IMR-90 (cell line): Measurements from ENCODE around the gene JAKMIP3. TPM values are rescaled to one million over a fixed set of nuclear protein-coding genes. Genes with fewer than 3 reads are reported as not detected.

Experiments
- ATAC-seq: fragments of 200-7000 bp; cut with Tn5 transposase; 2 replicates; pipeline ENCODE4 v1.9.1; 2020; ENCODE audit warnings: low read depth, mild to moderate bottlenecking, moderate library complexity
- BruUV-seq: library from RNA; stranded (reverse); fragments of 400-500 nt; replicated peaks from 2 replicates; lab custom pipeline; 2021; lab: Mats Ljungman, UMichigan
- CTCF ChIA-PET: fragments of 300-600 bp; formaldehyde crosslinking; extraction: SDS; loops from one replicate; lab custom pipeline; 2021; ENCODE audit warnings: antibody characterized with exemption; lab: Yijun Ruan, JAX
- POLR2A ChIA-PET: fragments of 300-600 bp; sonication (Branson Sonifier 250); formaldehyde crosslinking; loops from one replicate; lab custom pipeline; 2022; ENCODE audit warnings: antibody characterized with exemption; ENCODE audit not compliant: unreplicated experiment; lab: Charles Lee
- DNase-seq: peaks from one replicate; pipeline ENCODE4 v3.0.0; 2013
- H2AFZ ChIP-seq: replicated peaks from 2 replicates; pipeline ENCODE3; 2013; ENCODE audit warnings: low read length, mild to moderate bottlenecking; ENCODE audit not compliant: poor library complexity
- H2AK5ac ChIP-seq: 2 replicates; pipeline ENCODE4 v1.6.1; 2013; ENCODE audit warnings: low read depth, low read length, inconsistent platforms
- H2AK9ac ChIP-seq: replicated peaks from 2 replicates; pipeline ENCODE3; 2013; ENCODE audit warnings: mild to moderate bottlenecking, low read depth, low read length, moderate library complexity; ENCODE audit not compliant: poor library complexity
- H2BK120ac ChIP-seq: 2 replicates; pipeline ENCODE4 v1.6.1; 2013; ENCODE audit warnings: low read depth, low read length, inconsistent platforms
- H2BK15ac ChIP-seq: 3 replicates; pipeline ENCODE4 v1.6.1; 2013; ENCODE audit warnings: low read depth, low read length, inconsistent platforms
- H2BK20ac ChIP-seq: 2 replicates; pipeline ENCODE4 v1.6.1; 2013; ENCODE audit warnings: low read depth, mild to moderate bottlenecking, inconsistent platforms, low read length, moderate library complexity
- H2BK5ac ChIP-seq: 2 replicates; pipeline ENCODE4 v1.6.1; 2013; ENCODE audit warnings: mild to moderate bottlenecking, low read depth, low read length, inconsistent platforms; ENCODE audit not compliant: poor library complexity, severe bottlenecking
- H3K14ac ChIP-seq: replicated peaks from 2 replicates; pipeline ENCODE4 v1.6.1; 2013; ENCODE audit warnings: low read depth, low read length, inconsistent platforms
- H3K18ac ChIP-seq: 2 replicates; pipeline ENCODE4 v1.6.1; 2013; ENCODE audit warnings: low read depth, low read length, control low read depth
- H3K23ac ChIP-seq: 2 replicates; pipeline ENCODE4 v1.6.1; 2013; ENCODE audit warnings: low read depth, low read length, inconsistent platforms
- H3K27ac ChIP-seq: 2 replicates; pipeline ENCODE4 v1.5.1; 2013; ENCODE audit warnings: mild to moderate bottlenecking, control low read depth, low read length; ENCODE audit not compliant: insufficient read depth
- H3K27me3 ChIP-seq: 2 replicates; pipeline ENCODE4 v1.6.1; 2013; ENCODE audit warnings: low read length; ENCODE audit not compliant: control insufficient read depth, insufficient read depth
- H3K36me3 ChIP-seq: 2 replicates; pipeline ENCODE4 v1.6.1; 2013; ENCODE audit warnings: low read length, mixed read lengths; ENCODE audit not compliant: control insufficient read depth, insufficient read depth
- H3K4ac ChIP-seq: 2 replicates; pipeline ENCODE4 v1.6.1; 2013; ENCODE audit warnings: low read depth, low read length, inconsistent platforms
- H3K4me1 ChIP-seq: 2 replicates; pipeline ENCODE4 v1.6.1; 2013; ENCODE audit warnings: low read length, mixed read lengths; ENCODE audit not compliant: control insufficient read depth, insufficient read depth
- H3K4me2 ChIP-seq: 2 replicates; pipeline ENCODE4 v1.6.1; 2013; ENCODE audit warnings: low read depth, mild to moderate bottlenecking, control low read depth, low read length, moderate library complexity
- H3K4me3 ChIP-seq: 2 replicates; pipeline ENCODE4 v1.5.1; 2013; ENCODE audit warnings: low read depth, mild to moderate bottlenecking, control low read depth, low read length, moderate library complexity; ENCODE audit not compliant: insufficient read depth
- H3K56ac ChIP-seq: 2 replicates; pipeline ENCODE4 v1.6.1; 2013; ENCODE audit warnings: low read length, inconsistent platforms; ENCODE audit not compliant: insufficient read depth; ENCODE audit errors: extremely low read depth
- H3K79me1 ChIP-seq, 2 experiments: 2 replicates each; pipeline ENCODE4 v1.6.1; 2013; ENCODE audit warnings: low read length in 2 of 2, inconsistent platforms in 1 of 2, low read depth in 1 of 2
- H3K9ac ChIP-seq: 2 replicates; pipeline ENCODE4 v1.6.1; 2013; ENCODE audit warnings: low read depth, low read length, control low read depth
- H3K9me1 ChIP-seq: 2 replicates; pipeline ENCODE4 v1.6.1; 2013; ENCODE audit warnings: low read length, inconsistent platforms; ENCODE audit not compliant: insufficient read depth
- H3K9me3 ChIP-seq: 2 replicates; pipeline ENCODE4 v1.6.1; 2013; ENCODE audit warnings: low read length; ENCODE audit not compliant: control insufficient read depth, insufficient read depth
- H4K20me1 ChIP-seq: 2 replicates; pipeline ENCODE4 v1.6.1; 2013; ENCODE audit warnings: low read length, inconsistent platforms; ENCODE audit not compliant: insufficient read depth
- H4K5ac ChIP-seq: 2 replicates; pipeline ENCODE4 v1.6.1; 2013; ENCODE audit warnings: mild to moderate bottlenecking, low read depth, low read length, control low read depth
- H4K8ac ChIP-seq, 2 experiments: 2 replicates each; pipeline ENCODE4 v1.6.1; 2013; ENCODE audit warnings: low read depth in 2 of 2, low read length in 2 of 2, control low read depth in 1 of 2, inconsistent platforms in 1 of 2
- H4K91ac ChIP-seq: 2 replicates; pipeline ENCODE4 v1.6.1; 2013; ENCODE audit warnings: low read depth, low read length, inconsistent platforms; ENCODE audit not compliant: insufficient read depth
- BHLHE40 ChIP-seq: fragments of 150-350 bp; IDR thresholded peaks from 2 replicates; pipeline ENCODE4 v1.6.1; 2016; ENCODE audit warnings: mild to moderate bottlenecking, low read depth, low read length
- CEBPB ChIP-seq: IDR thresholded peaks from 2 replicates; pipeline ENCODE4 v1.6.1; 2012; ENCODE audit warnings: low read depth, low read length, improper control_type of control experiment
- CHD1 ChIP-seq: IDR thresholded peaks from 2 replicates; pipeline ENCODE4 v1.6.1; 2012; ENCODE audit warnings: low read depth, low read length, improper control_type of control experiment
- FOS ChIP-seq: fragments of 150-350 bp; IDR thresholded peaks from 2 replicates; pipeline ENCODE4 v1.6.1; 2016; ENCODE audit warnings: low read depth, low read length
- RAD21 ChIP-seq: IDR thresholded peaks from 2 replicates; pipeline ENCODE4 v1.6.1; 2012; ENCODE audit warnings: low read length, improper control_type of control experiment
- RFX5 ChIP-seq: IDR thresholded peaks from 2 replicates; pipeline ENCODE4 v1.8.0; 2012; ENCODE audit warnings: low read depth, mild to moderate bottlenecking, low read length, moderate library complexity
- SMC3 ChIP-seq: fragments of 150-350 bp; IDR thresholded peaks from 2 replicates; pipeline ENCODE4 v1.6.1; 2016; ENCODE audit warnings: low read depth, mild to moderate bottlenecking, antibody characterized with exemption, low read length, moderate library complexity
- WGBS, 2 experiments: methylation state at CpG; one replicate each; pipeline versions ENCODE4 v1.1.5 to v1.1.7; 2013; ENCODE audit warnings: missing lambda C conversion rate in 2 of 2; ENCODE audit not compliant: insufficient read length in 1 of 2; ENCODE audit errors: extremely low coverage in 2 of 2; 5-methylcytosine and 5-hydroxymethylcytosine counted together
- dilution Hi-C: fragments of 300-500 bp; cut with HindIII; formaldehyde crosslinking; loops from one replicate; pipeline ENCODE4 v1.14.3; 2018; ENCODE audit warnings: low sequenced_read_pairs; ENCODE audit not compliant: unreplicated experiment
- in situ Hi-C: fragments of 300-500 bp; cut with MboI; formaldehyde crosslinking; loops from 3 replicates; pipeline ENCODE4 v1.14.3; 2019; ENCODE audit warnings: low sequenced_read_pairs, inconsistent platforms, mixed read lengths
- intact Hi-C: fragments of 100-400 bp; cut with micrococcal nuclease; formaldehyde crosslinking; loops from 2 replicates; pipeline ENCODE4 v1.10.0; 2022
- polyA plus RNA-seq, 3 experiments: library from polyadenylated mRNA; depleted of rRNA; stranded (reverse); fragments of >200 nt; gene quantifications; 2 replicates each; pipeline ENCODE4 v1.2.3, GENCODE V29; 2012; ENCODE audit warnings: low replicate concordance in 1 of 3
- total RNA-seq: library from RNA; depleted of rRNA; stranded (reverse); fragments of >200 nt; gene quantifications from 2 replicates; pipeline ENCODE4 v1.2.3, GENCODE V29; 2012
- TF ChIP-seq, protein P1 (sequence below): fragments of 150-350 bp; IDR thresholded peaks from 2 replicates; pipeline ENCODE4 v1.6.1; 2016; ENCODE audit warnings: low read depth, mild to moderate bottlenecking, low read length, moderate library complexity, borderline replicate concordance
- TF ChIP-seq, protein P2 (sequence below): conservative IDR thresholded peaks from 2 replicates; pipeline ENCODE4 v1.5.1; 2012; ENCODE audit warnings: mild to moderate bottlenecking, low read depth, low read length, improper control_type of control experiment

The JAKMIP3 gene
- total and polyA plus RNA-seq, 2 of the 4 experiments (the other 2 are of a cell fraction), result under 0.01 to 0.22 TPM

DNA sequence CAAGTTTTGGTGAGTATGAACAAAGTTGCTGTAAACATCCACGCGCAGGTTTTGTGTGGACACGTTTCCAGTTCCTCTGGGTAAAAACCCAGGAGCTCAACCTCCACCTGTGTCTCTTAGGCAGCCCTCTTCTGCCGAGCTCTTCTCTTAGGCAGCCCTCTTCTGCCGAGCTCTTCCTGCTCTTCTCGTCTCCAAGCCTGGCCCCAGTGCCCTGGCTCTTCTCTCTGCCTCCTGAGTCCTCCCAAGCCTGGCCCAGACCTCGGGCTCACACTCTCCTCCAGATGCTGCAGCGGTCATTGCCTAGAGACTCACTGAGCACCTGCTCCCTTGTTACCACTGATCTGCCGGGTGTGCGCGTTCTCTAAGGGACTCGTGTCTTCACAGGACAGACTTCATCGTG is 45.3 kb upstream of the JAKMIP3 start:
- no peak overlapping the region for H2AK9ac ChIP-seq
- H3K27me3 ChIP-seq, result peaks cover 30% of the 10 kb centered on the region; the same call in 1 of the 2 replicates
- no peak overlapping the region for H2BK15ac ChIP-seq
- BruUV-seq, result no TSS peak
- H3K9me1 ChIP-seq, result no peaks in the 10 kb centered on the region
- H3K79me1 ChIP-seq, result no peaks in the 10 kb centered on the region
- H2AK5ac ChIP-seq, result no peak overlapping the region
- H2BK5ac ChIP-seq, result no peak overlapping the region
- in situ Hi-C loops, result loop anchor here (5.0 to 25.0 kb wide), 2 partner anchors 133 to 1833 kb away; no protein-coding TSS in a partner anchor
- H3K9me3 ChIP-seq, result no peaks in the 10 kb centered on the region
- H4K8ac ChIP-seq, result no peak overlapping the region
- DNase-seq, result no peak
- no peak overlapping the region for H3K18ac ChIP-seq
- POLR2A ChIA-PET, result no interaction called here
- no peak overlapping the region for H2BK120ac ChIP-seq
- intact Hi-C loops, result loop anchor here (5.0 kb wide), 1 partner anchor 118 kb away; the partner anchor contains the start of gene PPP2R2D
- WGBS, 2 experiments, result 46% methylated on average over 3 of the region's 13 CpGs; no CpG with 5 or more reads in 1 of the 2 experiments
- no peak overlapping the region for H2AFZ ChIP-seq
- H3K9ac ChIP-seq, result no peak overlapping the region
- no peak overlapping the region for H3K4me2 ChIP-seq
- no peak overlapping the region for H4K5ac ChIP-seq
- no peak overlapping the region for H2BK20ac ChIP-seq
- H3K4me1 ChIP-seq, result no peaks in the 10 kb centered on the region
- dilution Hi-C loops, result no loop called here
- no peak for ATAC-seq
- no peaks in the 10 kb centered on the region for H4K20me1 ChIP-seq
- H3K4ac ChIP-seq, result no peak overlapping the region
- no peak for TF ChIP-seq RAD21
- no peak for TF ChIP-seq CEBPB
- TF ChIP-seq FOS, result no peak
- no peak for TF ChIP-seq RFX5
- TF ChIP-seq, protein P1, sequence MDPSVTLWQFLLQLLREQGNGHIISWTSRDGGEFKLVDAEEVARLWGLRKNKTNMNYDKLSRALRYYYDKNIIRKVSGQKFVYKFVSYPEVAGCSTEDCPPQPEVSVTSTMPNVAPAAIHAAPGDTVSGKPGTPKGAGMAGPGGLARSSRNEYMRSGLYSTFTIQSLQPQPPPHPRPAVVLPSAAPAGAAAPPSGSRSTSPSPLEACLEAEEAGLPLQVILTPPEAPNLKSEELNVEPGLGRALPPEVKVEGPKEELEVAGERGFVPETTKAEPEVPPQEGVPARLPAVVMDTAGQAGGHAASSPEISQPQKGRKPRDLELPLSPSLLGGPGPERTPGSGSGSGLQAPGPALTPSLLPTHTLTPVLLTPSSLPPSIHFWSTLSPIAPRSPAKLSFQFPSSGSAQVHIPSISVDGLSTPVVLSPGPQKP, result no peak
- no peak for TF ChIP-seq SMC3
- TF ChIP-seq, protein P2, sequence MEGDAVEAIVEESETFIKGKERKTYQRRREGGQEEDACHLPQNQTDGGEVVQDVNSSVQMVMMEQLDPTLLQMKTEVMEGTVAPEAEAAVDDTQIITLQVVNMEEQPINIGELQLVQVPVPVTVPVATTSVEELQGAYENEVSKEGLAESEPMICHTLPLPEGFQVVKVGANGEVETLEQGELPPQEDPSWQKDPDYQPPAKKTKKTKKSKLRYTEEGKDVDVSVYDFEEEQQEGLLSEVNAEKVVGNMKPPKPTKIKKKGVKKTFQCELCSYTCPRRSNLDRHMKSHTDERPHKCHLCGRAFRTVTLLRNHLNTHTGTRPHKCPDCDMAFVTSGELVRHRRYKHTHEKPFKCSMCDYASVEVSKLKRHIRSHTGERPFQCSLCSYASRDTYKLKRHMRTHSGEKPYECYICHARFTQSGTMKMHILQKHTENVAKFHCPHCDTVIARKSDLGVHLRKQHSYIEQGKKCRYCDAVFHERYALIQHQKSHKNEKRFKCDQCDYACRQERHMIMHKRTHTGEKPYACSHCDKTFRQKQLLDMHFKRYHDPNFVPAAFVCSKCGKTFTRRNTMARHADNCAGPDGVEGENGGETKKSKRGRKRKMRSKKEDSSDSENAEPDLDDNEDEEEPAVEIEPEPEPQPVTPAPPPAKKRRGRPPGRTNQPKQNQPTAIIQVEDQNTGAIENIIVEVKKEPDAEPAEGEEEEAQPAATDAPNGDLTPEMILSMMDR, result no peak
- TF ChIP-seq CHD1, result no peak
- no peak for TF ChIP-seq BHLHE40
- H3K56ac ChIP-seq, result no peak overlapping the region
- no peak overlapping the region for H3K23ac ChIP-seq
- H3K14ac ChIP-seq, result no peak overlapping the region
- CTCF ChIA-PET, result no interaction called here
- H3K4me3 ChIP-seq, result no peak overlapping the region
- H3K36me3 ChIP-seq, result no peaks in the 10 kb centered on the region
- no peak overlapping the region for H4K91ac ChIP-seq
- no peak overlapping the region for H3K27ac ChIP-seq
